Fibroblast of lung (primary cell): Measurements from ENCODE around the gene PHEX. TPM values are rescaled to one million over a fixed set of nuclear protein-coding genes. Genes with fewer than 3 reads are reported as not detected.

Source experiments
- DNase-seq, 2 donors: peaks; one replicate each; pipeline versions ENCODE4 v3.0.0 to v3.0.0-alpha.2; 2010; ENCODE audit warnings: low read depth in 2 of 2
- H2AFZ ChIP-seq: 2 replicates; pipeline ENCODE4 v1.5.1; 2012; ENCODE audit warnings: low read length, control low read depth, inconsistent platforms
- H3K27ac ChIP-seq: 2 replicates; pipeline ENCODE4 v1.5.1; 2011; ENCODE audit warnings: low read length, control low read depth; ENCODE audit not compliant: insufficient read depth
- H3K27me3 ChIP-seq: 2 replicates; pipeline ENCODE4 v1.5.1; 2011; ENCODE audit warnings: mild to moderate bottlenecking, low read length; ENCODE audit not compliant: control insufficient read depth, insufficient read depth
- H3K36me3 ChIP-seq: 2 replicates; pipeline ENCODE4 v1.5.1; 2011; ENCODE audit warnings: low read length; ENCODE audit not compliant: control insufficient read depth, insufficient read depth
- H3K4me1 ChIP-seq: 2 replicates; pipeline ENCODE4 v1.5.1; 2011; ENCODE audit warnings: low read length; ENCODE audit not compliant: control insufficient read depth, insufficient read depth; ENCODE audit errors: extremely low read depth
- H3K4me2 ChIP-seq: 2 replicates; pipeline ENCODE4 v1.5.1; 2011; ENCODE audit warnings: low read length, control low read depth; ENCODE audit not compliant: insufficient read depth; ENCODE audit errors: extremely low read depth
- H3K4me3 ChIP-seq, 4 experiments: fragments of 200-600 bp in 1 of 4; sonication (generic) in 1 of 4; replicated peaks in 1 of 4; 2 replicates each; pipeline ENCODE4 v1.5.1; 2011 to 2016; ENCODE audit warnings: low read length in 4 of 4, low read depth in 3 of 4, mild to moderate bottlenecking in 3 of 4, control low read depth in 2 of 4, inconsistent platforms in 1 of 4, mixed read lengths in 1 of 4; ENCODE audit not compliant: insufficient read depth in 1 of 4; ENCODE audit errors: control extremely low read depth in 1 of 4
- H3K79me2 ChIP-seq: 2 replicates; pipeline ENCODE4 v1.5.1; 2012; ENCODE audit warnings: mild to moderate bottlenecking, low read length, inconsistent platforms; ENCODE audit not compliant: control insufficient read depth, insufficient read depth
- H3K9ac ChIP-seq: 2 replicates; pipeline ENCODE4 v1.5.1; 2011; ENCODE audit warnings: mild to moderate bottlenecking, low read length, control low read depth; ENCODE audit not compliant: insufficient read depth
- H3K9me3 ChIP-seq: 2 replicates; pipeline ENCODE4 v1.5.1; 2012; ENCODE audit warnings: low read depth, low read length; ENCODE audit not compliant: control insufficient read depth, insufficient read depth
- H4K20me1 ChIP-seq: 2 replicates; pipeline ENCODE4 v1.5.1; 2011; ENCODE audit warnings: low read length; ENCODE audit not compliant: control insufficient read depth, insufficient read depth; ENCODE audit errors: extremely low read depth
- CTCF ChIP-seq, 2 donors: IDR thresholded peaks in 1 of 2; conservative IDR thresholded peaks in 1 of 2; 1 replicate in 1 of 2; 2 replicates in 1 of 2; pipeline ENCODE4 v1.5.1; 2011 to 2012; ENCODE audit warnings: low read length in 2 of 2, control low read depth in 1 of 2, inconsistent platforms in 1 of 2, low read depth in 1 of 2, mild to moderate bottlenecking in 1 of 2
- EZH2 ChIP-seq: IDR thresholded peaks from 2 replicates; pipeline ENCODE4 v1.5.1; 2012; ENCODE audit warnings: low read length, control low read depth, mild to moderate bottlenecking; ENCODE audit errors: missing control alignments
- polyA plus RNA-seq, 2 donors: library from polyadenylated mRNA; depleted of rRNA in 1 of 2; stranded (reverse) in 1 of 2; unstranded in 1 of 2; fragments of >200 nt; gene quantifications; 2 replicates each; pipeline ENCODE4 v1.2.1, GENCODE V29; 2011 to 2012; ENCODE audit warnings: missing spikeins in 1 of 2
- total RNA-seq: library from RNA; depleted of rRNA; stranded (reverse); fragments of >200 nt; gene quantifications from 2 replicates; pipeline ENCODE4 v1.2.1, GENCODE V29; 2014

Gene PHEX
- total and polyA plus RNA-seq, 2 donors (not counting 1 experiment from before 2014, with no cell fraction given): 1.2 to 1.7 TPM

GRCh38 chrX:22053481-22053880 is 21.4 kb downstream of the PHEX start:
- Histone ChIP-seq H3K27me3 (no peaks in the 10 kb centered on the region), H3K4me2 (no peak overlapping the region), H3K36me3 (no peaks in the 10 kb centered on the region), H3K79me2 (no peaks in the 10 kb centered on the region), H3K4me3 (no peak overlapping the region), H4K20me1 (no peaks in the 10 kb centered on the region), H3K4me1 (no peaks in the 10 kb centered on the region), H2AFZ (no peak overlapping the region), H3K9me3 (no peaks in the 10 kb centered on the region), H3K9ac (no peak overlapping the region), H3K27ac (no peak overlapping the region)
- TF ChIP-seq CTCF (conservative IDR thresholded peaks at IDR 0.05 in 1 of 2, IDR thresholded peaks at IDR 0.05 in 1 of 2; ENCODE audit: low read depth in 1 of 2, low read length in 2 of 2) (no peak), EZH2 (no peak)
- DNase-seq: peak in 1 of 2 donors; percentile 1

- no peaks in the 10 kb centered on the region for H3K9me3 ChIP-seq
- TF ChIP-seq CTCF (conservative IDR thresholded peaks at IDR 0.05 in 1 of 2, IDR thresholded peaks at IDR 0.05 in 1 of 2; ENCODE audit: low read depth in 1 of 2, low read length in 2 of 2) (no peak), EZH2 (no peak)
- H3K27me3 ChIP-seq: no peaks in the 10 kb centered on the region
- no peaks in the 10 kb centered on the region for H3K4me1 ChIP-seq
- H3K4me3 ChIP-seq: no peak overlapping the region
- no peak for DNase-seq
- no peaks in the 10 kb centered on the region for H3K36me3 ChIP-seq
- H3K9ac ChIP-seq: no peak overlapping the region
- no peaks in the 10 kb centered on the region for H3K79me2 ChIP-seq
- no peak overlapping the region for H2AFZ ChIP-seq
- no peak overlapping the region for H3K27ac ChIP-seq
- H4K20me1 ChIP-seq: no peaks in the 10 kb centered on the region
- no peak overlapping the region for H3K4me2 ChIP-seq
Observed at GRCh38 chrX:22056235-22056634, 24.1 kb downstream of the PHEX start.

GRCh38 chrX:22057667-22058066 is 25.5 kb downstream of the PHEX start:
- no peaks in the 10 kb centered on the region for H3K79me2 ChIP-seq
- H3K36me3 ChIP-seq: no peaks in the 10 kb centered on the region
- H3K4me2 ChIP-seq: no peak overlapping the region
- H3K4me1 ChIP-seq: no peaks in the 10 kb centered on the region
- no peak for TF ChIP-seq CTCF (conservative IDR thresholded peaks at IDR 0.05 in 1 of 2, IDR thresholded peaks at IDR 0.05 in 1 of 2; ENCODE audit: low read depth in 1 of 2, low read length in 2 of 2)
- no peak for TF ChIP-seq EZH2
- no peak for DNase-seq
- no peak overlapping the region for H3K9ac ChIP-seq
- no peaks in the 10 kb centered on the region for H3K9me3 ChIP-seq
- no peak overlapping the region for H2AFZ ChIP-seq
- no peaks in the 10 kb centered on the region for H3K27me3 ChIP-seq
- H3K4me3 ChIP-seq: no peak overlapping the region
- no peak overlapping the region for H3K27ac ChIP-seq
- no peaks in the 10 kb centered on the region for H4K20me1 ChIP-seq
